Peyer's patch (tissue), 4 donors: Measurements from ENCODE around the gene C12orf43. TPM values are rescaled to one million over a fixed set of nuclear protein-coding genes. Genes with fewer than 3 reads are reported as not detected.

Source experiments
- DNase-seq, 3 donors: peaks; one replicate each; pipeline ENCODE4 v3.0.0-alpha.2; 2017 to 2019
- H3K27ac ChIP-seq, 4 donors: fragments of 200-600 bp; sonication (generic); one replicate each; pipeline ENCODE4 v1.5.1; 2016 to 2019
- H3K27me3 ChIP-seq, 2 donors: fragments of 200-600 bp; sonication (generic); one replicate each; pipeline ENCODE4 v1.5.1; 2019
- H3K36me3 ChIP-seq, 3 donors: fragments of 200-600 bp; sonication (generic); one replicate each; pipeline ENCODE4 v1.5.1; 2016 to 2019
- H3K4me1 ChIP-seq, 4 donors: fragments of 200-600 bp; sonication (generic); one replicate each; pipeline ENCODE4 v1.5.1; 2016 to 2019
- H3K4me3 ChIP-seq, 4 donors: fragments of 200-600 bp; sonication (generic); 1 replicate in 3 of 4; 2 replicates in 1 of 4; pipeline ENCODE4 v1.5.1; 2016 to 2019; ENCODE audit warnings: mild to moderate bottlenecking in 1 of 4
- H3K9me3 ChIP-seq, 4 donors: fragments of 200-600 bp; sonication (generic); one replicate each; pipeline ENCODE4 v1.5.1; 2016 to 2019; ENCODE audit warnings: mild to moderate bottlenecking in 1 of 4
- POLR2A ChIP-seq, 2 donors: fragments of 450-650 bp; IDR thresholded peaks; one replicate each; pipeline ENCODE4 v1.5.1; 2017; ENCODE audit warnings: antibody characterized with exemption in 2 of 2, mild to moderate bottlenecking in 2 of 2, moderate library complexity in 2 of 2
- total RNA-seq, 4 donors: library from RNA; depleted of rRNA; stranded (reverse); fragments of >200 nt; gene quantifications; one replicate each; pipeline ENCODE4 v1.1.0, GENCODE V29; 2016
- TF ChIP-seq, protein P1 (sequence below), 6 experiments: fragments of 450-650 bp in 4 of 6; fragments of 200-600 bp in 2 of 6; sonication (generic) in 1 of 6; IDR thresholded peaks; one replicate each; pipeline ENCODE4 v1.5.1; 2017 to 2019; ENCODE audit warnings: antibody characterized with exemption in 6 of 6, mild to moderate bottlenecking in 3 of 6, moderate library complexity in 1 of 6

C12orf43 gene
- total RNA-seq, 4 donors from 2014 or later: 7.6 to 16.5 (median 12.0) TPM

DNA sequence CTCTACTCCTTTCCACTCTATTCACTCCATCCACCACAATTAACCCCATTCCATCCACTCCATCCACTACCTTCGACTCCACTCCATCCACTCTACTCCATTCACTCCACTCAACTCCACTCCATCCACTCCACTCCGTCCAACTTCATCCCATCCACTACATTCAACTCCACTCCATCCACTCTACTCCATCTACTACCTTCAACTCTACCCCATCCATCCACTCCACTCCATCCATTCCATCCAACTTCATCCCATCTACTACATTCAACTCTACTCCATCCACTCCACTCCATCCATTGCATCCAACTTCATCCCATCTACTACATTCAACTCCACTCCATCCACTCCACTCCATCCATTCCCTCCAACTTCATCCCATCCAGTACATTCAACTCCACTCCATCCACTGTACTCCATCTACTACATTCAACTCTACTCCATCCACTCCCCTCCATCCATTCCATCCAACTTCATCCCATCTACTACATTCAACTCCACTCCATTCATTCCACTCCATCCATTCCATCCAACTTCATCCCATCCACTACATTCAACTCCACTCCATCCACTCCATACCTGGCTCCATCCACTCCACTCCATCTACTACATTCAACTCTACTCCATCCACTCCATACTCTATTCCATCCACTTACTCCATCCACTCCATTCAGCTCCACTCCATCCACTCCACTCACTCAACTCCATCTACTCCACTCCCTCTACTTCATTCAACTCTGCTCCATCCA, 21.5 kb downstream of the C12orf43 start:
- Histone ChIP-seq H3K36me3 (peaks cover 0 to 45% (median 0%) of the 10 kb centered on the region in 3 donors), H3K4me1 (no peaks in the 10 kb centered on the region), H3K27me3 (no peaks in the 10 kb centered on the region), H3K9me3 (no peaks in the 10 kb centered on the region), H3K27ac (no peak overlapping the region), H3K4me3 (no peak overlapping the region)
- DNase-seq: no peak
- TF ChIP-seq, protein P1, sequence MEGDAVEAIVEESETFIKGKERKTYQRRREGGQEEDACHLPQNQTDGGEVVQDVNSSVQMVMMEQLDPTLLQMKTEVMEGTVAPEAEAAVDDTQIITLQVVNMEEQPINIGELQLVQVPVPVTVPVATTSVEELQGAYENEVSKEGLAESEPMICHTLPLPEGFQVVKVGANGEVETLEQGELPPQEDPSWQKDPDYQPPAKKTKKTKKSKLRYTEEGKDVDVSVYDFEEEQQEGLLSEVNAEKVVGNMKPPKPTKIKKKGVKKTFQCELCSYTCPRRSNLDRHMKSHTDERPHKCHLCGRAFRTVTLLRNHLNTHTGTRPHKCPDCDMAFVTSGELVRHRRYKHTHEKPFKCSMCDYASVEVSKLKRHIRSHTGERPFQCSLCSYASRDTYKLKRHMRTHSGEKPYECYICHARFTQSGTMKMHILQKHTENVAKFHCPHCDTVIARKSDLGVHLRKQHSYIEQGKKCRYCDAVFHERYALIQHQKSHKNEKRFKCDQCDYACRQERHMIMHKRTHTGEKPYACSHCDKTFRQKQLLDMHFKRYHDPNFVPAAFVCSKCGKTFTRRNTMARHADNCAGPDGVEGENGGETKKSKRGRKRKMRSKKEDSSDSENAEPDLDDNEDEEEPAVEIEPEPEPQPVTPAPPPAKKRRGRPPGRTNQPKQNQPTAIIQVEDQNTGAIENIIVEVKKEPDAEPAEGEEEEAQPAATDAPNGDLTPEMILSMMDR (IDR thresholded peaks at IDR 0.05): no peak
- TF ChIP-seq POLR2A (IDR thresholded peaks at IDR 0.05): no peak

DNA sequence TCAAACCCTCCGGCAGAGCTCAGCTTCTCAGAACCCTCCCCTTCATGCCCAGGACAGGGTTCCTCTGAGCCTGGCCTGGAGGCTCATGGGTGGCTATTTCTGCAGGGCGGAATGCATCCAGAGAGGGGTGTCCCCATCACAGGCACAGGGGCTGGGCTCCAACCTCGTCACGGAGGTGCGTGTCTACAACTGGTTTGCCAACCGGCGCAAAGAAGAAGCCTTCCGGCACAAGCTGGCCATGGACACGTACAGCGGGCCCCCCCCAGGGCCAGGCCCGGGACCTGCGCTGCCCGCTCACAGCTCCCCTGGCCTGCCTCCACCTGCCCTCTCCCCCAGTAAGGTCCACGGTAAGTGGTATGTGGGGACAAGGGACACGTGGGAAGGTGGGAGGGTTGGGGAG, 22.2 kb downstream of the C12orf43 start:
- H3K9me3 ChIP-seq: no peaks in the 10 kb centered on the region
- H3K27me3 ChIP-seq: no peaks in the 10 kb centered on the region
- H3K27ac ChIP-seq: no peak overlapping the region
- DNase-seq: no peak
- peaks cover 0 to 42% (median 0%) of the 10 kb centered on the region in 3 donors for H3K36me3 ChIP-seq
- no peak for TF ChIP-seq POLR2A (IDR thresholded peaks at IDR 0.05)
- TF ChIP-seq, protein P1 (IDR thresholded peaks at IDR 0.05): no peak
- no peak overlapping the region for H3K4me3 ChIP-seq
- no peaks in the 10 kb centered on the region for H3K4me1 ChIP-seq

DNA sequence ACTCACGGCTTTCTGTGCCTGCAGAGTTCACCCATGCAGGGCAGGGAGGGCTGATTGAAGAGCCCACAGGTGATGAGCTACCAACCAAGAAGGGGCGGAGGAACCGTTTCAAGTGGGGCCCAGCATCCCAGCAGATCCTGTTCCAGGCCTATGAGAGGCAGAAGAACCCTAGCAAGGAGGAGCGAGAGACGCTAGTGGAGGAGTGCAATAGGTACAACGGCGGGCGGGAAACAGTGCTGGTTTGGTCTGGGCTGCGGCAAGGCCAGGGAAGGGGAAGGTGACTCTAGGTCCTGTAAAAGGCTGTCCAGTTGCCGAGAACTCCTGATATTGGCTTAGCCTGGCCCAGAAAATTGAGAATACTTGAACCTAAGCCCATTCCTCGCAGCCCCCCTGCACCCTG, 22.8 kb downstream of the C12orf43 start:
- no peak for DNase-seq
- Histone ChIP-seq H3K36me3 (peaks cover 0 to 48% (median 0%) of the 10 kb centered on the region in 3 donors), H3K27me3 (no peaks in the 10 kb centered on the region), H3K4me1 (no peaks in the 10 kb centered on the region), H3K27ac (no peak overlapping the region), H3K4me3 (no peak overlapping the region), H3K9me3 (no peaks in the 10 kb centered on the region)
- TF ChIP-seq POLR2A (IDR thresholded peaks at IDR 0.05): no peak
- TF ChIP-seq, protein P1 (IDR thresholded peaks at IDR 0.05): no peak

DNA sequence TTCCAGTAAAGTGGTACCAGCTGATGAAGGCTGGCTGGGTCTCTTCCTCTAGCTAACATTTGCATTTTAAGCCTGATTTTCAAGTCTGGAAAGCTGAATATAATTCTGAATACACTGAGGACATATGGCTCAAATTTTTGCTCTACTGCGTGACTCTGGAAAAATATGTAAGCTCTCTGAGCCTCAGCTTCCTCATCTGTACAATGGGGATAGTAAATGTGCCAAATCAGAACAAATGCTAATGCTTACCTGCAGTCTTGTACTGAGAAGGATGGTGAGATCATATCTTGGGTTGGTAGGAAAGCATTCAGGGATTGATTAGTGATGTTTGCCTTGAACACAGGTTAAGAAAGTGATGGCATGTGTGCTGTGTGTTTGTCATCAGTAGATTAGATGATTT, 23.3 kb downstream of the C12orf43 start:
- peaks cover 0 to 49% (median 0%) of the 10 kb centered on the region in 3 donors for H3K36me3 ChIP-seq
- no peak for TF ChIP-seq POLR2A (IDR thresholded peaks at IDR 0.05)
- TF ChIP-seq, protein P1 (IDR thresholded peaks at IDR 0.05): no peak
- no peak for DNase-seq

DNA sequence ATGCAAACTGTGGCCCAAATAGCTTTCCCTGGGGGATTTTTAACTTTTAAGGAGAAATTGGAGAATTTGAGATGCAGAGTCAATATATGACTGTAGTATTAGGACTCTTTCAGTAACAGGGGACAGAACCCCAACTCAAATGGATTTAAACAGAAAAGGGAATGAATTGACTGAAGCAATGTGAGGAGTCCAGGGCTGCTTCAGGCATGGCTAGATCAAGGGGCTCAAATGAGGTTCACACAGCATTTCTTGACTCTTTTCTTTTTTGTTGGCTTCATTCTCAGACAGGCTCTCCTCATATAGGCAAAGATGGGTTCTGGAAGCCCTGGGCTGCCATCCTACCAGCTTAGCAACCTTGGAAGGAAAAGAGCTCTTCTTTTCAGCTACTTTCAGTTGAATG, 24.3 kb downstream of the C12orf43 start:
- DNase-seq: no peak
- Histone ChIP-seq H3K27ac (no peak overlapping the region), H3K27me3 (no peaks in the 10 kb centered on the region), H3K4me3 (no peak overlapping the region), H3K4me1 (no peaks in the 10 kb centered on the region), H3K9me3 (no peaks in the 10 kb centered on the region), H3K36me3 (peaks cover 0 to 49% (median 0%) of the 10 kb centered on the region in 3 donors)
- TF ChIP-seq, protein P1 (IDR thresholded peaks at IDR 0.05): no peak
- TF ChIP-seq POLR2A (IDR thresholded peaks at IDR 0.05): no peak

More for the DNA sequence above, 23.3 kb downstream of the C12orf43 start:
- H3K4me1 ChIP-seq: no peaks in the 10 kb centered on the region
- H3K9me3 ChIP-seq: no peaks in the 10 kb centered on the region
- H3K27ac ChIP-seq: no peak overlapping the region
- H3K27me3 ChIP-seq: no peaks in the 10 kb centered on the region
- H3K4me3 ChIP-seq: no peak overlapping the region
